Measurements from ENCODE around the gene AIFM3.
"Not testable (repeated sequence)": the region's sequence is repeated elsewhere in the genome, so short reads cannot be mapped to it uniquely, and the experiment has no call there.

- not testable (repeated sequence) for TF ChIP-seq EZH2phosphoT487 (IDR thresholded peaks at IDR 0.05; ENCODE audit: borderline replicate concordance, low read length)
- TF ChIP-seq, protein P1, sequence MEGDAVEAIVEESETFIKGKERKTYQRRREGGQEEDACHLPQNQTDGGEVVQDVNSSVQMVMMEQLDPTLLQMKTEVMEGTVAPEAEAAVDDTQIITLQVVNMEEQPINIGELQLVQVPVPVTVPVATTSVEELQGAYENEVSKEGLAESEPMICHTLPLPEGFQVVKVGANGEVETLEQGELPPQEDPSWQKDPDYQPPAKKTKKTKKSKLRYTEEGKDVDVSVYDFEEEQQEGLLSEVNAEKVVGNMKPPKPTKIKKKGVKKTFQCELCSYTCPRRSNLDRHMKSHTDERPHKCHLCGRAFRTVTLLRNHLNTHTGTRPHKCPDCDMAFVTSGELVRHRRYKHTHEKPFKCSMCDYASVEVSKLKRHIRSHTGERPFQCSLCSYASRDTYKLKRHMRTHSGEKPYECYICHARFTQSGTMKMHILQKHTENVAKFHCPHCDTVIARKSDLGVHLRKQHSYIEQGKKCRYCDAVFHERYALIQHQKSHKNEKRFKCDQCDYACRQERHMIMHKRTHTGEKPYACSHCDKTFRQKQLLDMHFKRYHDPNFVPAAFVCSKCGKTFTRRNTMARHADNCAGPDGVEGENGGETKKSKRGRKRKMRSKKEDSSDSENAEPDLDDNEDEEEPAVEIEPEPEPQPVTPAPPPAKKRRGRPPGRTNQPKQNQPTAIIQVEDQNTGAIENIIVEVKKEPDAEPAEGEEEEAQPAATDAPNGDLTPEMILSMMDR (IDR thresholded peaks at IDR 0.05; ENCODE audit: low read depth, low read length, poor library complexity, severe bottlenecking), result not testable (repeated sequence)
These were observed 42.2 kb downstream of the AIFM3 start for GRCh38 chr22:21009208-21009607.
